CD4-positive, alpha-beta memory T cell (primary cell): ENCODE data around the gene VAV2. TPM values are rescaled to one million over a fixed set of nuclear protein-coding genes. Genes with fewer than 3 reads are reported as not detected.

Experiments used
- CTCF ChIA-PET: fragments of 350-600 bp; sonication (Branson Sonifier 250); formaldehyde crosslinking; loops from one replicate; lab custom pipeline; 2021; ENCODE audit warnings: inconsistent platforms; ENCODE audit not compliant: partially characterized antibody; lab: Charles Lee
- POLR2A ChIA-PET: fragments of 350-600 bp; sonication (Branson Sonifier 250); formaldehyde crosslinking; loops from one replicate; lab custom pipeline; 2021; ENCODE audit not compliant: partially characterized antibody; lab: Charles Lee
- DNase-seq, 5 donors: peaks; one replicate each; pipeline versions ENCODE4 v3.0.0 to v3.0.0-alpha.2; 2020 to 2022; ENCODE audit warnings: mixed read lengths in 1 of 5
- H3K27ac ChIP-seq: one replicate; pipeline ENCODE4 v1.7.0; 2013; ENCODE audit warnings: low read depth, low read length
- H3K27me3 ChIP-seq: 2 replicates; pipeline ENCODE4 v1.7.0; 2013; ENCODE audit warnings: mild to moderate bottlenecking, low read length, moderate library complexity; ENCODE audit not compliant: insufficient read depth
- H3K36me3 ChIP-seq: 2 replicates; pipeline ENCODE4 v1.7.0; 2013; ENCODE audit warnings: mild to moderate bottlenecking, low read length, moderate library complexity; ENCODE audit not compliant: insufficient read depth
- H3K4me1 ChIP-seq: 2 replicates; pipeline ENCODE4 v1.7.0; 2013; ENCODE audit warnings: mild to moderate bottlenecking, low read length, moderate library complexity; ENCODE audit not compliant: insufficient read depth
- H3K4me3 ChIP-seq, 2 donors: one replicate each; pipeline ENCODE4 v1.7.0; 2013; ENCODE audit warnings: low read length in 2 of 2, mild to moderate bottlenecking in 1 of 2
- H3K9me3 ChIP-seq, 2 donors: one replicate each; pipeline ENCODE4 v1.7.0; 2013; ENCODE audit warnings: low read length in 2 of 2, control low read depth in 1 of 2; ENCODE audit not compliant: control insufficient read depth in 1 of 2
- H3K27ac Mint-ChIP-seq, 7 donors: one replicate each; pipeline ENCODE4 v1.8.0; 2020 to 2021; ENCODE audit warnings: mixed read lengths in 7 of 7, mild to moderate bottlenecking in 6 of 7, inconsistent platforms in 3 of 7, moderate library complexity in 3 of 7
- H3K27me3 Mint-ChIP-seq, 2 donors: one replicate each; pipeline ENCODE4 v1.8.0; 2020 to 2021; ENCODE audit warnings: mixed read lengths in 2 of 2
- H3K36me3 Mint-ChIP-seq, 2 donors: one replicate each; pipeline ENCODE4 v1.8.0; 2020 to 2021; ENCODE audit warnings: mixed read lengths in 2 of 2, inconsistent platforms in 1 of 2, mild to moderate bottlenecking in 1 of 2
- H3K4me1 Mint-ChIP-seq, 4 donors: one replicate each; pipeline ENCODE4 v1.8.0; 2020 to 2021; ENCODE audit warnings: mixed read lengths in 4 of 4, mild to moderate bottlenecking in 1 of 4
- H3K4me3 Mint-ChIP-seq, 8 donors: one replicate each; pipeline ENCODE4 v1.8.0; 2020 to 2021; ENCODE audit warnings: mixed read lengths in 8 of 8, mild to moderate bottlenecking in 7 of 8, moderate library complexity in 6 of 8, inconsistent platforms in 3 of 8
- H3K9me3 Mint-ChIP-seq, 8 donors: one replicate each; pipeline ENCODE4 v1.8.0; 2020 to 2021; ENCODE audit warnings: mixed read lengths in 8 of 8, mild to moderate bottlenecking in 5 of 8, inconsistent platforms in 3 of 8, moderate library complexity in 1 of 8
- intact Hi-C: fragments of 100-400 bp; cut with micrococcal nuclease; formaldehyde crosslinking; loops from one replicate; pipeline ENCODE4 v1.15.1; 2023
- polyA plus RNA-seq, 2 donors: library from polyadenylated mRNA; unstranded; fragments of 300-500 nt; fragmentation: Illumina TruSeq; gene quantifications; one replicate each; pipeline ENCODE4 v1.2.3, GENCODE V29; 2021
- total RNA-seq, 2 experiments: library from RNA; stranded (reverse); gene quantifications; one replicate each; pipeline ENCODE4 v1.2.3, GENCODE V29; 2021

VAV2 gene
- total and polyA plus RNA-seq, 4 experiments from 2014 or later: 0.26 to 3.0 (median 1.0) TPM

DNA sequence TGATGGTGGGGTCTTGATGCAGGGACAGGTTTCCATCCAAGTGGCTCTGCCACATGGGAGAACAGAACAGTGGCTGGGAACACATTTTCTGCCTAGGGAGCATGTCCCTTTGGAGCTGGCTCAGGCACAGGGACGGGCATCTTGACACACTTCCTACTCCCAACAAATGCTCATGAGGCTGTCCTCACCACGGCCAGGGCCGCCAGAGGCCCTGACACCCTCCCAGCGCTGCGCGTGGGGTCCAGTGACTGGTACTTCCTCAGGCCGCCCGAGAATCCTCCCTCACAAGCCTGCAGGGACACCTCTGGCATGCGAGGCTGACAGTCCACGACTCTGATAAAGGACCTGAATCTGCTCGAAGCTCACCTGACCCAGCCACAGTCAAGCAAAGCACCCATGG is 193.0 kb downstream of the VAV2 start:
- H3K4me3 Mint-ChIP-seq: no peak overlapping the region
- Histone ChIP-seq H3K4me3 (no peak overlapping the region), H3K36me3 (no peaks in the 10 kb centered on the region), H3K4me1 (no peaks in the 10 kb centered on the region), H3K27ac (no peak overlapping the region), H3K27me3 (no peaks in the 10 kb centered on the region), H3K9me3 (no peaks in the 10 kb centered on the region)
- DNase-seq: no peak
- H3K27ac Mint-ChIP-seq: no peak overlapping the region
- no peaks in the 10 kb centered on the region for H3K4me1 Mint-ChIP-seq
- H3K27me3 Mint-ChIP-seq: no peaks in the 10 kb centered on the region
- intact Hi-C loops: no loop called here
- CTCF ChIA-PET: no interaction called here
- POLR2A ChIA-PET: no interaction called here
- H3K36me3 Mint-ChIP-seq: no peaks in the 10 kb centered on the region
- H3K9me3 Mint-ChIP-seq: no peaks in the 10 kb centered on the region

DNA sequence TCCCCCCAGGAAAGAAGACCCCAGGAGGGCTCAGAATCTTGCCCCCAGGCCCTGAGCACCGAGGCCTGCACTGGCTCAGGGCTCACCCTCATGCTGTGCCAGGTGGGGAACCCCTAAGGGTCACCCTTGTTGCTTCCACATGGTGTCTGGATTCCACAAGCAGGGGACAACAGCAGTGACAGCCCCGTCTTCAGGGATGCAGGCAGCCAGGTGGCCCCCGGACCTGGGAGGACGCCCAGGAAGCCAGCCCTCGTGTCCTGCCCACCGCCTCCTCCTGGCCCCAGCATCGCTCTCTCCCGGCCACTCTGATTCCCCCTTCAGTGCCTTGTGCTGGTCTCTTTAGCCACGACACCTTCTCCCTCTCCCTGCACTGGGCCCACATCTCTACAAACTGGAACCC is 194.0 kb downstream of the VAV2 start:
- H3K4me1 Mint-ChIP-seq: peaks cover 0 to under 1% (median 0%) of the 10 kb centered on the region in 4 donors
- no peak overlapping the region for H3K27ac Mint-ChIP-seq
- Histone ChIP-seq H3K36me3 (no peaks in the 10 kb centered on the region), H3K9me3 (no peaks in the 10 kb centered on the region), H3K27ac (no peak overlapping the region), H3K27me3 (no peaks in the 10 kb centered on the region), H3K4me3 (no peak overlapping the region), H3K4me1 (peaks cover under 1% of the 10 kb centered on the region)
- H3K36me3 Mint-ChIP-seq: no peaks in the 10 kb centered on the region
- DNase-seq: no peak
- H3K4me3 Mint-ChIP-seq: no peak overlapping the region
- ChIA-PET POLR2A (no interaction called here), CTCF (no interaction called here)
- no peaks in the 10 kb centered on the region for H3K27me3 Mint-ChIP-seq
- no peaks in the 10 kb centered on the region for H3K9me3 Mint-ChIP-seq
- intact Hi-C loops: no loop called here

DNA sequence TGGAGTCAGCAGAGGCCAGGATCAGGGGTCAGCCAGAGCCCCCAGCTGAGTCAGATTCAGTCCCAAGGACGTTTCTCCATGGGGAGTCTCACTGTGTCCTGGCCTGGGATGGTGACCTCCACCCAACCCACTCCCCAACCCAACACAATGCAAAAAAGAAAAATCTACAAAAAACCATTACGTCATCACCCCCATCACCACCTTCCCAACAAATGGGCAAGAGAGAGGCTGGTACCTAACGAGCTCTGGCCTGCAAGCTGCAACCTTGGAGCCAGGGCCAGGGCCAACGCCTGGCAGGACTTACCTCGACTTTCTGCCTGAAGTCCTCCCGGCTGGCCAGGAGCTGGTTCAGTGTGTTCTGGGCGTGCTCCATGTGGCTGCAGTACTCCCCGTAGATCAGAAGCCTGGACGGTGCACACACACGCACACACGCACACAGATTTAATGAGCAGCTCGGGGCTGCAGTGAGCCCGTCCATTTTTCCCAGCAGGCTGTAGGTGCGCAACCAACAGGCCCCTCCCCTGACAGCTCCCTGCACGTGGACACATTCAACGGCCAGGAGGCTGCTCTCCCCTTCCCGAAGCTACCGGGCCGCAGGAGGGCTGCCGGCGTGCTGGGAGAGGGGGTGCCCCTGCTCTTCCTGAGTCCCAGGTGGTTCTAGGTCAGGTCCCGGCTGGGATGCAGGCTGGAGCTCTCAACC is 194.6 kb downstream of the VAV2 start:
- H3K4me1 ChIP-seq: peaks cover 5% of the 10 kb centered on the region
- no peaks in the 10 kb centered on the region for H3K27me3 Mint-ChIP-seq
- H3K27ac Mint-ChIP-seq: no peak overlapping the region
- no peak for DNase-seq
- peaks cover 0 to 5% (median 0%) of the 10 kb centered on the region in 4 donors for H3K4me1 Mint-ChIP-seq
- H3K27me3 ChIP-seq: no peaks in the 10 kb centered on the region
- POLR2A ChIA-PET: no interaction called here
- CTCF ChIA-PET: no interaction called here
- no peak overlapping the region for H3K4me3 Mint-ChIP-seq
- H3K27ac ChIP-seq: no peak overlapping the region
- H3K9me3 Mint-ChIP-seq: no peaks in the 10 kb centered on the region
- no peaks in the 10 kb centered on the region for H3K36me3 Mint-ChIP-seq
- H3K4me3 ChIP-seq: no peak overlapping the region
- no peaks in the 10 kb centered on the region for H3K36me3 ChIP-seq
- intact Hi-C loops: no loop called here
- no peaks in the 10 kb centered on the region for H3K9me3 ChIP-seq

DNA sequence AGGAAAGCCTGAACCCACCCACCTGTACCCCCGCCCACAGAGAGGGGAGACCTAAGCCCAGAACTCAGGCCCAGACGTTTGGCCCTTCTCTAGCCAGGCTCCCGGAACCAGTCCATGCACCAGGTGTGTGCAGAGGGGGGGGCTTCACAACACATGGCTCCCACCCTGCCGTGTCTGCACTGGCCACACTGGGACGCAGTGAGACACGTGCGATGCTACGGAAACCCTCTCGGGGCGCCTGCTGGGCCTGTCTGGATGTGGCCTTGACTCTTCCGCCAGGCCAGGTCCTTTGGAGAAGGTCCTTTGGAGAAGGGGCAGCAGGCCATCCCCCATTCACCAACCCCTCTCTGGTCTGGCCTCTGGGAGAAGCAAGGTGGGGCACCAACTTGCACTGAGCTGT is 195.6 kb downstream of the VAV2 start:
- H3K27me3 Mint-ChIP-seq: peaks cover 1 to 5% of the 10 kb centered on the region in 2 donors
- no peak overlapping the region for H3K27ac ChIP-seq
- DNase-seq: no peak
- H3K4me1 ChIP-seq: peaks cover 5% of the 10 kb centered on the region
- no peaks in the 10 kb centered on the region for H3K36me3 Mint-ChIP-seq
- H3K27ac Mint-ChIP-seq: no peak overlapping the region
- no peaks in the 10 kb centered on the region for H3K9me3 ChIP-seq
- ChIA-PET POLR2A (no interaction called here), CTCF (interaction anchor here (5.6 kb wide), 1 partner anchor 198 kb away, joined by 65 read pairs; no protein-coding TSS in a partner anchor)
- intact Hi-C loops: no loop called here
- no peak overlapping the region for H3K4me3 ChIP-seq
- no peak overlapping the region for H3K4me3 Mint-ChIP-seq
- no peaks in the 10 kb centered on the region for H3K36me3 ChIP-seq
- H3K4me1 Mint-ChIP-seq: peaks cover 0 to 10% (median 3%) of the 10 kb centered on the region in 4 donors
- H3K9me3 Mint-ChIP-seq: no peaks in the 10 kb centered on the region
- H3K27me3 ChIP-seq: no peaks in the 10 kb centered on the region

DNA sequence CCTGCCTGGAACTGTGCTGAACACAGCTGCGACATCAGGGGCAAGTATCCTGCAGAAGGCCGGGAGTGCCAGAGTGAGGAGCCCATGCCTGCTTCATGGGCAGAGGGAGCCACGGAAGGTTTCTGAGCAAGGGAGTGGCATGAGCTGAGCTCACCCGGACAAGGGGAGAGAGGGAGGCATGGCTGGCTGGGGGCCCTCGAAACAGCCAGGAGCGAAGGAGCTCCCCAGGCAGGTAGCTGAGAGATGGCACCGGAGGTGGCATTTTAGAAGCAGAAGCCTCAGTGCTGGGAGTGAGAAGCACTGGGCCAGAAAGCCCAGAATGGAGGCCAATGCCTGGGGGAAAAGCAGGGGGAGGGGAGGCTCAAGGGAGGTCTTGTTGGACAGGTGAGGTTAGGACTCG is 197.1 kb downstream of the VAV2 start:
- CTCF ChIA-PET: interaction anchor here (1.3 to 5.6 kb wide), 3 partner anchors 11 to 200 kb away, joined by 3 to 65 read pairs (median 4); no protein-coding TSS in a partner anchor
- H3K4me3 ChIP-seq: no peak overlapping the region
- no peak overlapping the region for H3K27ac Mint-ChIP-seq
- peaks cover 1 to 5% of the 10 kb centered on the region in 2 donors for H3K27me3 Mint-ChIP-seq
- H3K36me3 Mint-ChIP-seq: no peaks in the 10 kb centered on the region
- POLR2A ChIA-PET: no interaction called here
- no peaks in the 10 kb centered on the region for H3K9me3 ChIP-seq
- H3K27ac ChIP-seq: no peak overlapping the region
- no peaks in the 10 kb centered on the region for H3K36me3 ChIP-seq
- intact Hi-C loops: no loop called here
- no peaks in the 10 kb centered on the region for H3K27me3 ChIP-seq
- peaks cover 5% of the 10 kb centered on the region for H3K4me1 ChIP-seq
- no peak overlapping the region for H3K4me3 Mint-ChIP-seq
- DNase-seq: no peak
- peaks cover 0 to 10% (median 3%) of the 10 kb centered on the region in 4 donors for H3K4me1 Mint-ChIP-seq
- H3K9me3 Mint-ChIP-seq: no peaks in the 10 kb centered on the region

DNA sequence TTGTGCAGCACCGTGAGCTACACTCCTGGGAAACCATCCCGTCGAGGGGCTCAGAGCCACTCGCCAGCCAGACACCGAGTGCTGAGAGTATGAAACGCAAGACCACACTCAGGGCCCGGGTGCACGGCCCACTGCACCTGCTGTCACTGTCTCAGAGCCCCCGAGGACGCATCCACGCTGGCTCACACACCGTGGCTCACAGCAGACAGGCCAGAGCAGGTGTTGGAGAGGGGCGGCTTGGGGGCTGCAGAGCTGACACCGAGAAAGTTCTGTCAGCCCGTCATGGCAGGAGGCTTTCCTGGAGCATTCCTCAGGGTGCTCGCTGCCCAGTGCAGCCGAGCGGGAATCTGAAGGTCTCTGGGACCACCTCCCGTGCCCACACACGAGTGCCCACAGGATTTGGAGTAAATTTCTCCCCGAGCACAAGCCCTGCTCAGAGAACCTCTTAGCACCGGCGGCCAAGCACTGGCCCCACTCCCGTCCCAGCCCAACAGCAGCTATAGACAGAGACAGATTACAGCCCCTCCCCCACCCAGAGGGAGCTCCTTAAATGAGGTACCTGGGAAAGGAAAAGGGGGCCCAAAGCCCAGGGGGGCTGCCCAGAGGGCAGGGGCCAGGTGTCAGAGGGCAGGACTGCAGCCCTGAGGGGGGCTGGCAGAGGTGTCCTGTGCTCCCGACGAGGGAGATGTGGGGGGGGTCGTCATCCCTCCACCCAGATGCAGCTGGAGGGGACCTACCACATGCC is 197.9 kb downstream of the VAV2 start:
- intact Hi-C loops: no loop called here

DNA sequence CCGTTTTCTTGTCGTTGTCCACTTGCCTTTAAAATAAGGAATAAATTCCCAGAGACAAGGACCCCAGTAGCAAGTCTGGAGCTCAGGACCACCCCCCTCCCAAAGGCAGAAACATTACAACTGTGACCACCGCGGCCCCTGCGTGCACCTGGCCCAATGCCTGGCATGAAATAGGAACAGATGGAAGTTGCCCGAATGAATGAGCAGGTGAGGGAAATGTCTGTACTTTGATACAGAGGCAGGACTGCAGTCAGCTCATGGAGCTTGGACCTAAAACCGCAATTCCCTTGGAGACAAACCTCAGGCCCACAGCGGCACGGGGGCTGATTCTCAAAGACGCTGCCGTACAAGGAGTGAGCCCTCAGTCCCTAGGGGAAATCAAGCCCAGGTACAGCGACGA is 198.7 kb downstream of the VAV2 start:
- Histone ChIP-seq H3K4me1 (peaks cover 5% of the 10 kb centered on the region), H3K9me3 (no peaks in the 10 kb centered on the region), H3K27ac (no peak overlapping the region), H3K4me3 (no peak overlapping the region), H3K36me3 (no peaks in the 10 kb centered on the region), H3K27me3 (no peaks in the 10 kb centered on the region)
- peaks cover 1 to 5% of the 10 kb centered on the region in 2 donors for H3K27me3 Mint-ChIP-seq
- no peak overlapping the region for H3K27ac Mint-ChIP-seq
- POLR2A ChIA-PET: interaction anchor here (0.7 to 1.1 kb wide), 2 partner anchors 200 to 1763 kb away, joined by 3 to 4 read pairs; no protein-coding TSS in a partner anchor
- H3K4me1 Mint-ChIP-seq: peaks cover 0 to 10% (median 4%) of the 10 kb centered on the region in 4 donors
- no peak for DNase-seq
- intact Hi-C loops: no loop called here
- no peak overlapping the region for H3K4me3 Mint-ChIP-seq
- no peaks in the 10 kb centered on the region for H3K36me3 Mint-ChIP-seq
- CTCF ChIA-PET: interaction anchor here (0.8 to 5.6 kb wide), 5 partner anchors 10 to 305 kb away, joined by 3 to 65 read pairs (median 8); no protein-coding TSS in a partner anchor
- no peaks in the 10 kb centered on the region for H3K9me3 Mint-ChIP-seq

More for the DNA sequence above, 197.9 kb downstream of the VAV2 start:
- Mint-ChIP-seq H3K27ac (no peak overlapping the region), H3K36me3 (no peaks in the 10 kb centered on the region), H3K9me3 (no peaks in the 10 kb centered on the region), H3K27me3 (peaks cover 1 to 5% of the 10 kb centered on the region in 2 donors), H3K4me1 (peaks cover 0 to 10% (median 3%) of the 10 kb centered on the region in 4 donors), H3K4me3 (no peak overlapping the region)
- no peak for DNase-seq
- Histone ChIP-seq H3K4me1 (peaks cover 5% of the 10 kb centered on the region), H3K9me3 (no peaks in the 10 kb centered on the region), H3K27me3 (no peaks in the 10 kb centered on the region), H3K36me3 (no peaks in the 10 kb centered on the region), H3K4me3 (no peak overlapping the region), H3K27ac (no peak overlapping the region)
- POLR2A ChIA-PET: interaction anchor here (0.7 to 1.1 kb wide), 2 partner anchors 199 to 1762 kb away, joined by 3 to 4 read pairs; no protein-coding TSS in a partner anchor
- CTCF ChIA-PET: interaction anchor here (0.8 to 5.6 kb wide), 6 partner anchors 10 to 304 kb away, joined by 3 to 65 read pairs (median 6); no protein-coding TSS in a partner anchor
